C4-2B (cell line): ENCODE data around the gene TRIM23.
"Not testable (repeated sequence)": the region's sequence is repeated elsewhere in the genome, so short reads cannot be mapped to it uniquely, and the experiment has no call there.

Source experiments
- H3K27ac ChIP-seq: fragments of 450-650 bp; 2 replicates; pipeline ENCODE4 v1.5.1; 2017
- ZFX ChIP-seq: fragments of 450-650 bp; IDR thresholded peaks from 2 replicates; pipeline ENCODE4 v1.6.1; 2017
- TF ChIP-seq, protein P1 (sequence below): fragments of 450-650 bp; conservative IDR thresholded peaks from 2 replicates; pipeline ENCODE4 v1.5.1; 2017; ENCODE audit warnings: mild to moderate bottlenecking

The TRIM23 gene

DNA sequence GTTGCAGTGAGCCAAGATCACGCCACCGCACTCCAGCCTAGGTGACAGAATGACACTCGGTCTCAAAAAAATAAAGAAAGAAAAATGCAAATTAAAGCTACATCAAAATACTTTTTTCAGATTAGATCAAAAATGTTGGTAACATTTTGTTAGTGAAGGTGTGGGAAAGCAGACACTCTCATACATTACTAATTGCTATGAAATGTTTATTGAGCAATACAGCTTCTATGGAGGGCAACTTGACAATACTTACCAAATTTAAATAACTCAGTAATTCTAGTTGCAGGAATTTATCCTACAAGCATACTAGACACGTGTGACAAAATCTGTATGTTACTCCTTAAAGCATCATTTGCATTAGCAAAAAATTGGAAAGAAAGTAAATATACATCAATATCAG, 4.1 kb downstream of the TRIM23 start:
- no peak overlapping the region for H3K27ac ChIP-seq
- TF ChIP-seq ZFX, result no peak
- TF ChIP-seq, protein P1, sequence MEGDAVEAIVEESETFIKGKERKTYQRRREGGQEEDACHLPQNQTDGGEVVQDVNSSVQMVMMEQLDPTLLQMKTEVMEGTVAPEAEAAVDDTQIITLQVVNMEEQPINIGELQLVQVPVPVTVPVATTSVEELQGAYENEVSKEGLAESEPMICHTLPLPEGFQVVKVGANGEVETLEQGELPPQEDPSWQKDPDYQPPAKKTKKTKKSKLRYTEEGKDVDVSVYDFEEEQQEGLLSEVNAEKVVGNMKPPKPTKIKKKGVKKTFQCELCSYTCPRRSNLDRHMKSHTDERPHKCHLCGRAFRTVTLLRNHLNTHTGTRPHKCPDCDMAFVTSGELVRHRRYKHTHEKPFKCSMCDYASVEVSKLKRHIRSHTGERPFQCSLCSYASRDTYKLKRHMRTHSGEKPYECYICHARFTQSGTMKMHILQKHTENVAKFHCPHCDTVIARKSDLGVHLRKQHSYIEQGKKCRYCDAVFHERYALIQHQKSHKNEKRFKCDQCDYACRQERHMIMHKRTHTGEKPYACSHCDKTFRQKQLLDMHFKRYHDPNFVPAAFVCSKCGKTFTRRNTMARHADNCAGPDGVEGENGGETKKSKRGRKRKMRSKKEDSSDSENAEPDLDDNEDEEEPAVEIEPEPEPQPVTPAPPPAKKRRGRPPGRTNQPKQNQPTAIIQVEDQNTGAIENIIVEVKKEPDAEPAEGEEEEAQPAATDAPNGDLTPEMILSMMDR, result no peak

- TF ChIP-seq, protein P1, result no peak
- no peak for TF ChIP-seq ZFX
- no peak overlapping the region for H3K27ac ChIP-seq
These were observed 11.7 kb downstream of the TRIM23 start for GRCh38 chr5:65612298-65612907.

DNA sequence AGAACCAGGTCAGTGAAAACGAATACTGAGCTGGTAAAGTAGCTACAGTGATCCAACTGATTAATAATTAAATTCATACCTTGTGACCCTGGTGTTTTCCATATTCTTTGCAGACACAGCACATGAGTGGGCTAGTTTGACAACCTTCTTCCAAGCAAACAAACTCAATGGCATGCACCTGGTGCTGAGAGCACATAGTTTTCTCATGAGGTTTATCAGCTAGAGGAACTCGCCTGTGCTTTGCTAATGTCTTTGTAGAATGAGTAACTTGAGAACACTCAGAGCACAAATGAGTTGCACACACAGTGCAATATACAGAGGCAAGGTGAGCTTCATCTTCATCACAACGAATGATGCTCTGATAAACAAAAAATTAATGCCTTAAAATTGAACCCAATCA, 12.6 kb downstream of the TRIM23 start:
- no peak for TF ChIP-seq ZFX
- TF ChIP-seq, protein P1, result no peak
- no peak overlapping the region for H3K27ac ChIP-seq

GRCh38 chr5:65601761-65602160, 22.4 kb downstream of the TRIM23 start:
- not testable (repeated sequence) for H3K27ac ChIP-seq

DNA sequence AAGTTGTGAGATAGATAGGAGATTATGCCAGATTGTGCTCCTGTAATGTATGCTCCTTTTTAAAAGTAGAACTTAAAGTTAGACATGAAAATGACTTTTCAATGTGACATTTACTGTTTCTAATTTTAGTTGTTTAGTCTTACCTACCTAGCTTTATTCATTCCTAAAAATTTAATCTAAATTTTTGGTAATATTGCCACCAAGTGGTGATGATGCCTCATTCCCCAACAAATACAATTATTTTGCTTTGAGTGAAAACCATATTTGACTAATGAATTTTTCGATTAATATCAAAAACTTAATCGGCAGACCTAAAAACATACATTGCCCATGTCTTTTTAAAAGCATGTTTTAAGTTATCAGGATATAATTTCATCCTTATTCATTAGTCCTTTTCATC, 35.4 kb downstream of the TRIM23 start:
- H3K27ac ChIP-seq, result no peak overlapping the region
- TF ChIP-seq, protein P1, result peak; percentile 26
- no peak for TF ChIP-seq ZFX

DNA sequence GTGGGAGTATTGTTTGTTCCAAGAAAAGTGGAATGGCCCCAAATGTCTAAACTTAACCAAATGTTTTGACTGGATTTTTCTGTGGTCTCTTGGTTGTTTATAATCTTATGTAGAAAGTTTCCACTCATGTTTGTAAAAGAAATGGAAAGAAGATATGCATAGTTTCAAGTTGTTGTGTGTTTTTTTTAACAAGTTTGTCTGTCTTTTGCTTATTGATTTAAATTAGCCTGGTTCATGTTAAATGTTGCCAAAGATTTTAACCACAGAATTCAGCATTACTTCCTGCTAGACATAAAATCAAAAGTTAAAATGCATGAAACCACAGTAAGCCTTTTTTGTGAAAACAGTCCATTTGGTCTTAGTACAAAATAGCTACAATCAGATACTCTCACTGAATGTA, 47.0 kb downstream of the TRIM23 start:
- H3K27ac ChIP-seq, result no peak overlapping the region
- TF ChIP-seq ZFX, result no peak
- TF ChIP-seq, protein P1, result no peak

GRCh38 chr5:65570598-65571226, 53.4 kb downstream of the TRIM23 start:
- TF ChIP-seq, protein P1, result no peak
- no peak for TF ChIP-seq ZFX
- H3K27ac ChIP-seq, result no peak overlapping the region

- no peak overlapping the region for H3K27ac ChIP-seq
- TF ChIP-seq, protein P1, result no peak
- TF ChIP-seq ZFX, result no peak
These were observed 57.6 kb downstream of the TRIM23 start for GRCh38 chr5:65566505-65566904.
